Glomerular visceral epithelial cell (primary cell): Measurements from ENCODE around the gene NRARP.
"Not testable (repeated sequence)": the region's sequence is repeated elsewhere in the genome, so short reads cannot be mapped to it uniquely, and the experiment has no call there.

Experiments used
- DNase-seq: peaks from one replicate; pipeline ENCODE4 v3.0.0-alpha.2; 2016; ENCODE audit errors: extremely low spot score

NRARP gene

GRCh38 chr9:137262909-137263285 is 39.2 kb downstream of the NRARP start:
- no peak for DNase-seq

- not testable (repeated sequence) for DNase-seq
Measured at GRCh38 chr9:137262173-137262908, 39.7 kb downstream of the NRARP start.

GRCh38 chr9:137256856-137257255 is 45.2 kb downstream of the NRARP start:
- no peak for DNase-seq

- DNase-seq = no peak
Measured at GRCh38 chr9:137256362-137256761, 45.7 kb downstream of the NRARP start.

GRCh38 chr9:137255448-137256114 is 46.5 kb downstream of the NRARP start:
- no peak for DNase-seq

GRCh38 chr9:137254624-137255447 is 47.2 kb downstream of the NRARP start, which contains the start of gene NELFB:
TSS of gene NELFB (plus strand) at chr9:137255327.
- DNase-seq = peak; percentile 94

- no peak for DNase-seq
Measured at GRCh38 chr9:137253717-137254623, 48.1 kb downstream of the NRARP start.

- no peak for DNase-seq
Measured at GRCh38 chr9:137252555-137253506, 49.2 kb downstream of the NRARP start.

- DNase-seq = no peak
Measured at GRCh38 chr9:137251490-137252268, 50.4 kb downstream of the NRARP start.

GRCh38 chr9:137251194-137251461 is 50.9 kb downstream of the NRARP start, which contains the start of gene STPG3:
TSS of gene STPG3 (plus strand) at chr9:137251286. CDS start at chr9:137251287, 1 bp downstream.
- no peak for DNase-seq

GRCh38 chr9:137250329-137251193 is 51.5 kb downstream of the NRARP start:
- no peak for DNase-seq
